AG10803 (cell line): Measurements from ENCODE around the gene SERPING1.

Experiments
- DNase-seq: peaks from one replicate; pipeline ENCODE4 v3.0.0; 2010; ENCODE audit warnings: low read depth
- H3K4me3 ChIP-seq: 2 replicates; pipeline ENCODE4 v1.5.1; 2011; ENCODE audit warnings: mild to moderate bottlenecking, low read length, control low read depth
- CTCF ChIP-seq: conservative IDR thresholded peaks from 2 replicates; pipeline ENCODE4 v1.5.1; 2011; ENCODE audit warnings: mild to moderate bottlenecking, low read length, control low read depth, inconsistent platforms

The SERPING1 gene

GRCh38 chr11:57597461-57597915, at the start of gene SERPING1:
TSS of gene SERPING1 (plus strand) at chr11:57597685. CDS start at chr11:57598271, 586 bp downstream.
- DNase-seq, result peak; percentile 15
- no peak for TF ChIP-seq CTCF
- peak within 1 kb of the TSS; percentile 68 for H3K4me3 ChIP-seq

GRCh38 chr11:57547854-57548377, 49.6 kb upstream of the SERPING1 start:
- H3K4me3 ChIP-seq, result no peak overlapping the region
- no peak for TF ChIP-seq CTCF
- DNase-seq, result no peak

GRCh38 chr11:57549983-57550382, 47.5 kb upstream of the SERPING1 start:
- TF ChIP-seq CTCF, result no peak
- no peak for DNase-seq
- H3K4me3 ChIP-seq, result no peak overlapping the region

GRCh38 chr11:57551941-57552340, 45.5 kb upstream of the SERPING1 start:
- no peak for TF ChIP-seq CTCF
- no peak for DNase-seq
- H3K4me3 ChIP-seq, result no peak overlapping the region

GRCh38 chr11:57552479-57552878, 45.0 kb upstream of the SERPING1 start:
- no peak for DNase-seq
- no peak for TF ChIP-seq CTCF
- H3K4me3 ChIP-seq, result no peak overlapping the region

GRCh38 chr11:57555393-57555792, 42.1 kb upstream of the SERPING1 start:
- no peak for TF ChIP-seq CTCF
- H3K4me3 ChIP-seq, result no peak overlapping the region
- DNase-seq, result no peak

GRCh38 chr11:57556041-57556440, 41.4 kb upstream of the SERPING1 start:
- DNase-seq, result no peak
- H3K4me3 ChIP-seq, result no peak overlapping the region
- no peak for TF ChIP-seq CTCF
